DMS79 treated with DMSO at 0.1 percent for 48 hours (cell line): ENCODE results near the gene HPGDS.
"Not testable (repeated sequence)": the region's sequence is repeated elsewhere in the genome, so short reads cannot be mapped to it uniquely, and the experiment has no call there.

ENCODE experiments used
- DNase-seq: peaks from one replicate; lab custom pipeline; 2025; lab: John Stamatoyannopoulos, UW

The HPGDS gene

DNA sequence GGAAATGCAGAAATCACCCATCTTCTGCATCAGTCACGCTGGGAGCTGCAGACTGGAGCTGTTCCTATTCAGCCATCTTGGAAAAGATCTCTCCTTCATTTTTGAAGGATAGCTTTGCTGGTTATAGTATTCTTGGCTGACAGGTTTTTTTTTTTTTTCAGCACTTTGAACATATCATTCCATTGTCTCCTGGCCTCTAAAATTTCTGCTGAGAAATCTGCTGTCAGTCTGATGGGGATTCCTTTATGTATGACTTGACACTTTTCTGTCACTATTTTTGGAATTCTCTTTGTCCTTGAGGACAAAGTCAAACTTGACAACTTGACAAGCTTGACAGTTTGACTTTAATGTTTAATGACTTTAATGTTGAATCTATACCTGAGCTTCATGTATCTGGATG, 16.8 kb downstream of the HPGDS start:
- DNase-seq: no peak

- DNase-seq: not testable (repeated sequence)
These were observed 22.7 kb downstream of the HPGDS start for GRCh38 chr4:94319927-94320326.

- no peak for DNase-seq
These were observed 35.3 kb downstream of the HPGDS start for GRCh38 chr4:94307231-94307871.

DNA sequence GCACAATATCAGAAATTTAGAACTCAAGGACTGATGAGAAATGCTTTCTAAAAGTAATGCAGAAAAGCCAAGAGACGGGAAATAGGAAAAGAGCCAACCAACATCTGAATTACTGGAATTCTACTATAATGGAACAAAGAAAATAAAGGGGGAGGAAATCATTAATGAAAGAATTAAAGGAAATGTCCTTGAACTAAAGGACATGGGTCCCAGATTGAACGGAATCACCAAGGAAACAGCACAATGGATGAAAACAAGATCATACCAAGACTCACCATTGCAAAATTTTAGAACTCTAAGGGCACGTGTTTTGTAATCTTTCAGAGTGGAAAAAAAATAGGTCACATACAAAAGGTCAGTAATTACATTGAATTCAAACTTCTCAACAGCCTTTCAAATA, 35.9 kb downstream of the HPGDS start:
- no peak for DNase-seq

DNA sequence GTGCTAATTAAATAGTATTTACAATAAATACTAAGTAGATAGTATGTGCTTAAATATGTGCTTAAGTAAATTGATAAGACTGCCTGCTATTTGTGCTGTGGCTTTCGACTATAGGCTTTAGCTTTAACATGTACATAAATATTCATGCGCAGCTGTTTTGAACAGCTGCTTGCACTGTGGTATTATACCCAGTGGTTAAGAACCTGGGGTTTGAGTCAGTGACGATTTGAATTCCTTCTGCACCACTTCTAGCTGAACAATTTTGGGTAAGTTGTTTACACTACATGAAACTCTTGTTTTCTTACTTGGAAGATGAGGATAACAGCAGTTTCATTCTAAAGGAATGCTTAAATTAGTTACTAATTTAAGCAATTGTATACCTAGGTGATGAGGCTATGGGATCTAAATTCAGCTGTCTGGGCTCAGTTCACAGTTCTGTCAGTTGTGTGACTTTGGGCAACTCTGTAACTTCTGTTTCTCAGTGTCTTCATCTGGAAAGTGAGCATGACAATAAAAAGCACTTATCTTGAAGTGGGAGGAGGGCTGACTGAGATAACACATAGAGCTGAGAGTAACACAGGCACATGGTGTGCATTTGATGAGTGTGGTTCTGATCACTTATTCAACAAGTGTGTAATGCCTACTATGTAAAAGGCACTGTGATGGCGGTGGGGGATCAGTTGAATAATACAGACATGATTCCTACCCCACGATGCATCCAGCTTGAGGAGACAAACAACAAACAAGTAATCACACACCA, 37.0 kb downstream of the HPGDS start:
- no peak for DNase-seq

DNA sequence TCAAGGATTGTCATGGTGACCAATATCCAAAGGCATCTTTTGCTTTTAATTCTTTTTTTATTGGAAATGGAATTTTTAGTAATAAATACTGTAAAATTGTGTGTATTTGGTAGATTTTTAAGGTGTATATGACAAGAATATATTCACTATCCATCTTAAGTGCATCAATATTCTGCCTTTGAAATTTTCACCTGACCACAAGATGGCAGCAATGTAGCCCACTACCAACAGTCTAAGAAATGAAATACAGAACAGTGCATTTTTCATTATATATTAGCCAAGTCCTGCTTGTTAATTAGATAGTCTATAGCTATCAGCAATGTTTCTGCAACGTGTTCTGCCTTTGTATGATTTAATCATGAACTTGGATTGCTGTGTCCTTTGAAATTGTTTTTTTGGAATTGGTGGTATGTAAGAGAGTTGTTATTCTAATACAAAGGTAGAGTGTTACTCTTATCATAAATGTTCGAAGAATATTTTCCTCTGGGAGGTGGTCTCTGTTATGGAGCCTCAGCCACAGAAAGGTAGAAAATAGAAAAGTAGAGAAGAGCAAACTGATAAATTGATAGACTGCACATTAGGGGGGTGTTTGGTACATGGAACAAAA, 38.2 kb downstream of the HPGDS start:
- DNase-seq: peak; percentile 1

GRCh38 chr4:94302191-94302590, 40.4 kb downstream of the HPGDS start:
- DNase-seq: no peak

GRCh38 chr4:94298725-94299252, 43.8 kb downstream of the HPGDS start:
- no peak for DNase-seq

DNA sequence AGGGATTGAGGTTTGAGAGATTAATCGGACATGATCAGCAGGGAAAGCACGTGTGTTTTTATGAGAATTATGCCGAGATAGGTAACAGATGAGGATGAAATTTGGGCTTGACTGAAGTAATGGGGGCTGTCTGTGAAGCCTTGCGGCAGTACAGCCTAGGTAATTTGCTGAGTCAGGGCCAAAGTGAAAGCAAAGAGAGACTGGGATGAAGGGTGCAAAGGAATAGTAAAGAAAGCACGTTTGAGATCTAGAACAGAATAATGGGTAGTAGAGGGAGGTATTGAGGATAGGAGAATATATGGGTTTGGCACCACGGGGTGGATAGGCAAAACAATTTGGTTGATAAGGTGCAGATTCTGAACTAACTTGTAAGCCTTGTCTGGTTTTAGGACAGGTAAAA, 47.2 kb downstream of the HPGDS start:
- not testable (repeated sequence) for DNase-seq

DNA sequence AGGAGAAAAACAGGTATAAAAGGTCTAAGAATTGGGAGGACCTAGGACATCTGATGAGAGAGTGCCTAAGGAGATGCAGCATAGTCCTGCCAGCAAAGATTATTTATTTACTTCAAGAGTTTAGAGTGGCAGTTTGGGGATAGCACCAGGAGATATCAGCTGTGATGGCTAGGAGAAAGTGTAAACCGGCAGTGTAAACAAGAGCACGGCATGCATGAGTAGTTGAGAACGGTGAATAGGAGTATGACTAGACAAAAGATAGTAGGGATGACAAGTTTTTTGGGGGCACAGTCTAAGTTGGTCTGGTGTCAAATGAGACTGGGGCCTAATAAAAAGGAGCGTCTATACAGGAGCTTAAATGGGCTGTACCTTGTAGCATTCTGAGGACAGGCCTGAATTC, 48.7 kb downstream of the HPGDS start:
- not testable (repeated sequence) for DNase-seq

DNA sequence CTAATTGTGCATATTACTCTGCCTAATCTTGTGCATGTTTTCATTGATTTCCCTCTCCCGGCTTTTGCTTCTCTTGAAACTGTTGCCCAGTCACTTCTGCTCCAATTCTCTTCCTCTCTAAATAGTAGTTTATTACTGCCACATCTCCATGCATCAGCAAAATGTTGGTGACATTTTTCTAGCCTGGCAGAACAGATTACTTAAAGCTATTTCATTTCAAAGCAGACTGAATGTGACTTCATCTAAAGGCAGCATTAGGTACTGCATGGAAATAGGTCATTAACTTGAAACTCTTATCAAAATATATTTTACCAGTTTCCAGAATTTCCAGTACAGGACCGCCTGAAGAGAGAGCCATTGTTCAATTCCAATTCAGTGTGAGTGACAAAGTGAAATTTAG, 52.4 kb downstream of the HPGDS start:
- no peak for DNase-seq

DNA sequence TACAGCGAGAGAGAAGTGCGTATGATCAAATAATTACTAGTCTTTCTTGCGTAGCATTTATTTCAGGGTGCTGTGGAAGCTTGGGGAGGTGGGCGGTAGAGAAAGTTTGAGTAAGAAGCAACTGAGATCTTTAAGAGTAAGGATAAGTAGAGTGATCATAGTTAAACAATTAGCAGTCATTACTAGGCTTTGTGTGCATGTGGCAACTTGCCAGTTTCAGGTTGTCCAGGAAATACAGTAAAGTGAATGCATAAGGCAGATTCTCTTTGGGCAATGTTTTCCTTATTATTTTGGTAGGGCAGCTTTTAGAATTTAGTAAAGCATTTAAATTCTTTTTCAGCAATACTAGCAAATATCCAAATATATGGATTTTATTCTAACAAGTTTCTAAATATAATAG, 57.0 kb downstream of the HPGDS start:
- DNase-seq: no peak

- no peak for DNase-seq
These were observed 57.7 kb downstream of the HPGDS start for GRCh38 chr4:94284889-94285288.

DNA sequence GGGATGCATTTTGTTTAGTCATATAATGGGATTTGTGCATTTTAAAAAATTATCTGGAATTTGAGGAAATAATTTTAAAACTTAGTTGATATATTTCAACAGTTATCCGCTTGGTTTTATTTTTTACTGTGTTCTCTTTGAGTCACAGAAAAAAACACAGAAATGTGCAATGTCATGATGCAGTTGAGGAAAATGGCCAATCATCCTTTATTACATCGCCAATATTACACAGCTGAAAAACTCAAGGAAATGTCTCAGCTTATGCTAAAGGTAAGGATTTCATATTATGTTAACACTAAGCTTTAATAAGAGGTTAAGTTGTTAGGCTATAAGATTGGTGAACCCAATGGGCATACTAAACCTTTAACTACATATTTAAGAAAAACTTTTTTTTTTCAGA, 63.9 kb downstream of the HPGDS start:
- no peak for DNase-seq

- no peak for DNase-seq
These were observed 65.1 kb downstream of the HPGDS start for GRCh38 chr4:94277534-94277933.

DNA sequence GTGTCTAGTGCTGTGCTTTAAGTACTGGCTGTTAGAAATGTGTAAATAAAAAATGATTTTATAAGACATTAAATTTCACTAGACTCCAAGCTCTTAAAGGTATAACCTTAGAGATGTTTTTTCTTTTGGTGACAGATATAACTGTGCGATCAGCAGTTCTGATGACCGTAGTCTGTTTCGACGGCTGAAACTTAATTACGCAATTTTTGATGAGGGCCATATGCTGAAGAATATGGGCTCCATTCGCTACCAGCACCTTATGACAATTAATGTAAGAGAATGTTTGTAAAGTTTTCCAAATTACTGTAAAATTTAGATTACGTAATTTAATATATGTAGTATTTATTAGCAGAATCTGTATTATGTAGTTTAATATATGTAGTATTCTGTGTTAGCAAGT, 66.4 kb downstream of the HPGDS start:
- no peak for DNase-seq

- DNase-seq: no peak
These were observed 67.7 kb downstream of the HPGDS start for GRCh38 chr4:94274912-94275311.

- DNase-seq: no peak
These were observed 71.4 kb downstream of the HPGDS start for GRCh38 chr4:94271248-94271647.

DNA sequence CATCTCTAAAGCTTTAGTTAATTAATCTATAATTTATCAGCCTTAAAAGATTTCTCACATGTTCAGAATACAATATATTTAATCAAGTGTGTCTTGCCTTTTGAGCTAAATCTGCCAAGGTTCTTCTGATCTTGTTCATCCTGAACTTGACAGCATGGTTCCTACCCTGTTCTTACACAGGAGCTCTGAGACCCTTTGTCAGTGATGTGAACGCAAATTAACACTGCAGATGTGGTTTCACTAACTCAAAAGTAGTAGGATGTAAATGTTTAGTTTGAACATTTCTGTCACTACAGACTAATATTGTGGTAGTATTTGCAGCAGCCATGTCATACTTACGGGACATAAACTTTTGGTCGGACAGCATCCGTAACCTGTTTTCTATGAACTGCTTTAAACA, 75.6 kb downstream of the HPGDS start:
- no peak for DNase-seq

- peak; percentile 78 for DNase-seq
These were observed 80.2 kb downstream of the HPGDS start for GRCh38 chr4:94262163-94263016.

DNA sequence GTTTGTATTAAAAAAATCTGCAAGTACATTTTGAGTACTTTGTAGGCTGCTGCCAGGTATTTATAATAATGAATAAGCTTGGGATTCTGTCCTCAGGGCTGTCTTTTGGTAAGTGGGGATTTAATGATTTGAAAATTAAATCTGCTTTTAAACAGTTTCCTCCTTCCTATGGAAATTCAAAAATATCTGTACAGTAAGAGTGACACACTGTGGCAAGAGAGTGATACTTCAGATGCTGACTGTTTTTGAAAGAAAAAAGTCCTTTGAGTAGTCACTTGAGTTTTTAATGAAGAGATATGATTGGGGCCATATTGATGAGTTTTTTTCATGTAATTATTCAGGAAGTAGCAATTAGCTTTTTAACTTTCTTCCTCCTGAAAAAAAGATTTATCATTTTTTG, 85.8 kb downstream of the HPGDS start:
- DNase-seq: no peak

DNA sequence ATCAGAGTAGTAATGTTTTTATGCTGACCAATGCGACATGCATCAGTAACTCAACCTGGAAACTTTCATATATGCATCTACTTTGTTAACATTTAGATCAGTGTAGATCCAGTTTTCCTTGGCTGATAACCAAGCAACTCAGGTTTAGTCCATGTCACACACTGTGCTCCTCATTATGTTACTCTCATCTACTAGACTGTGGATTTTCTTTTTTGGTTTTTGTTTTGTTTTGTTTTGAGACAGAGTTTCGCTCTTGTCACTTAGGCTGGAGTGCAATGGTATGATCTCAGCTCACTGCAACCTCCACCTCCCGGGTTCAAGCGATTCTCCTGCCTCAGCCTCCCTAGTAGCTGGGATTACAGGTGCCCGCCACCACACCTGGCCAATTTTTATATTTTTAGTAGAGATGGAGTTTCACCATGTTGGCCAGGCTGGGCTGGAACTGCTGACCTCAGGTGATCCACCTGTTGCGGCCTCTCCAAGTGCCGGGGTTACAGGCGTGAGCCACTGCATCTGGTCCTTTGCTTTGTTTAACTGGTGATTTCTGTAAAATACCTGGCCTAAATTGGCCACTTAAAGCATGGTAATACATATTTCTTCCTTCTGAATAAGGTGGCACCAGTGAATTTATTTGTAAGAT, 86.4 kb downstream of the HPGDS start:
- DNase-seq: no peak
